ENCODE measurements around the gene DPCD. TPM values are rescaled to one million over a fixed set of nuclear protein-coding genes. Genes with fewer than 3 reads are reported as not detected.
"Not testable (repeated sequence)": the region's sequence is repeated elsewhere in the genome, so short reads cannot be mapped to it uniquely, and the experiment has no call there.

Gene DPCD
- total RNA-seq, 4 donors from 2014 or later, result 13.8 to 24.2 (median 18.1) TPM

DNA sequence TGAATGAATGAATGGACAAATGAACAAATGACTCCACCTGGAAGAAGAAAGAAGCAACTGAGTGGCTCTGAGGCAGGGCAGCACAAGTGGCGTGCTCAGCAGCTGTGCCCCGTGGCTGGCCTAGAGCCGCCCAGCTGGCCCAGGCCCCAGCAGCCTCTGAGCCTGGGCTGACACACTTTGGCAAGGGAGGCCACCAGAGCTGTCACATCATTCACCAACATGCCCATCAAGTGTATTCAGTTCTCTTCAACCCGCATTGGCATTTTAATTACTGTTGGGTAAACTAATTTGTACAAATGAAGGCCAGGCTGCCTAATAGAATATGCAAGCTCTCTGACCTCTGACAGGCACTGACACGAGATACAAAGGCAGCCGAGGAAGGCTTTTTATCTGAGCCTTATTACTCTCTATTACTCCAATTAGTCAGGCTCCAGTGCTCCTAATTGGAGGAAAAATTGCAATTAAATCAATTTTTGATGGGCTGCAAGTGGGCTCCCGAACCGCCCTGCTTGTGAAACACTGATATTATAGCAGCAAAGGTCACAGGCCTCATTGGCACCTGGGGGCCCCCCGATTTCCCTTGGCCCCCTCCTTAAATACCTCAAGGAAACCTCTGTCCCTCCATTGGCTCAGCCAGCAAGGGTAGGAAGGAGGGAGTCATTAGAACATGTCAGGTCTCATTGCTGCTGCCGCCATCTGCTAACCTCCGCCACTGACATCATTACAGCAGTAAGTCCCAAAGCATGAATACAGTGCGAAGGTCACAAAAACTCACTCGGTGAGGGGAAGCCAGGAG, 41.9 kb downstream of the DPCD start:
- no peaks in the 10 kb centered on the region for H3K9me3 ChIP-seq
- TF ChIP-seq EP300 (IDR thresholded peaks at IDR 0.05) (no peak), CTCF (IDR thresholded peaks at IDR 0.05) (no peak), POLR2A (IDR thresholded peaks at IDR 0.05; ENCODE audit: low read depth) (no peak), POLR2AphosphoS5 (IDR thresholded peaks at IDR 0.05) (no peak)
- H3K27ac ChIP-seq (replicated peaks in 1 of 4), result no peak overlapping the region
- no peak overlapping the region for H3K4me3 ChIP-seq
- intact Hi-C loops (cut with DNase I), result no loop called here
- peaks cover 0 to 57% (median 10%) of the 10 kb centered on the region in 4 donors for H3K36me3 ChIP-seq
- peaks cover 0 to 8% (median 4%) of the 10 kb centered on the region in 4 donors for H3K4me1 ChIP-seq
- DNase-seq (ENCODE audit: extremely low spot score), result no peak
- WGBS, result 93% methylated on average over 13 of the region's 13 CpGs
- no peaks in the 10 kb centered on the region for H3K27me3 ChIP-seq

DNA sequence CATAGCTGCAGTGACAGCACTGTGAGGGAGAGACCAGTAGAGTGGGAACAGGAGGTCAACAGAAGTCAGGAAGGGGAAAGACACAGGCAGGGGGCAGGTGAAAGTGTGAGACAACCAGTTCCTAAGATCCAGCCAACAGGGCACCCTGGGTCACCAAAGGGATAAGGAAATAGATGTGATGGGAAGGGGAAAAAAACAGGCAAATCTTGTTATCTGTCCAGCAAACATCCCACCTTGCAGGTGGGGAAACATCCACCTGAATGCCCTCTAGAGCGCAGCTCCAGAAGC, 42.5 kb downstream of the DPCD start:
- TF ChIP-seq POLR2AphosphoS5 (IDR thresholded peaks at IDR 0.05), result no peak
- TF ChIP-seq EP300 (IDR thresholded peaks at IDR 0.05), result no peak
- no peak for TF ChIP-seq POLR2A (IDR thresholded peaks at IDR 0.05; ENCODE audit: low read depth)
- no peak for TF ChIP-seq CTCF (IDR thresholded peaks at IDR 0.05)
- no peak overlapping the region for H3K4me3 ChIP-seq
- WGBS, result 100% methylated on average over 1 of the region's 1 CpG
- DNase-seq (ENCODE audit: extremely low spot score), result no peak
- H3K27me3 ChIP-seq, result no peaks in the 10 kb centered on the region
- H3K9me3 ChIP-seq, result no peaks in the 10 kb centered on the region
- H3K4me1 ChIP-seq, result peaks cover 0 to 8% (median 3%) of the 10 kb centered on the region in 4 donors
- H3K36me3 ChIP-seq, result peaks cover 0 to 55% (median 11%) of the 10 kb centered on the region in 4 donors
- H3K27ac ChIP-seq (replicated peaks in 1 of 4), result no peak overlapping the region
- intact Hi-C loops (cut with DNase I), result no loop called here

DNA sequence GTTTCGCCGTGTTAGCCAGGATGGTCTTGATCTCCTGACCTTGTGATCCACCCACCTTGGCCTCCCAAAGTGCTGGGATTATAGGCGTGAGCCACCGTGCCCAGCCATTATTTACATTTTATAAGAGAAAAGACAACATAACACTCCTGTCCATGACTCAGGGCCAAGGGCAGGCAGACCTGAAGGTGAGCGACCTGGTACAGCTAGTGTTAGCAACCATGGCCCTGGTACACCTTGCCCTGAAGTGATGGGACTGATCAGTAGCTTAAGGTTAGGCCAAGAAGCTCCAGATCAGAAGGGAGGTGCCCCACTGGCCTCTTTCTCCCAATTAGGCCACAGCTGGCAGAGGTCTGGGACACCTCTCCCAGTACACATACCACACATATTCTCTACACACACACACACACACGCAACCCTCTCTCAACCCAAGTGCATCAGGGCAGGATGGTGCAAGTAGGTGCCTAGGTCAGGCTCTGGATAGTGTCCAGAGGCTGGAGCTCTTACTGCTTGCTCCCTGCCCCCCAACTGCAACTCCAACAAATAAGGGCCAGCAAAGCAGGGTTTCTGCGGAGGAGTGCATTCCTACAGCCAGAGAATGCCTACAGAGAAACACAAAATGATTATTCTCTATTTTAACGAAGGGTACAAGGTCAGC, 43.8 kb downstream of the DPCD start:
- Histone ChIP-seq H3K27ac (replicated peaks in 1 of 4) (no peak overlapping the region), H3K4me1 (peaks cover 0 to 8% (median 2%) of the 10 kb centered on the region in 4 donors), H3K9me3 (no peaks in the 10 kb centered on the region), H3K36me3 (peaks cover 0 to 52% (median 11%) of the 10 kb centered on the region in 4 donors), H3K27me3 (no peaks in the 10 kb centered on the region), H3K4me3 (no peak overlapping the region)
- WGBS, result 75% methylated on average over 8 of the region's 8 CpGs
- intact Hi-C loops (cut with DNase I), result no loop called here
- TF ChIP-seq EP300 (IDR thresholded peaks at IDR 0.05) (no peak), CTCF (IDR thresholded peaks at IDR 0.05) (no peak), POLR2A (IDR thresholded peaks at IDR 0.05; ENCODE audit: low read depth) (no peak)
- DNase-seq (ENCODE audit: extremely low spot score), result no peak

- H3K27me3 ChIP-seq; H3K27ac ChIP-seq (replicated peaks in 1 of 4); intact Hi-C loops (cut with DNase I); H3K9me3 ChIP-seq; DNase-seq (ENCODE audit: extremely low spot score); H3K4me1 ChIP-seq; H3K4me3 ChIP-seq: not testable (repeated sequence)
- WGBS, result 90% methylated on average over 4 of the region's 4 CpGs
- peaks cover 0 to 46% (median 18%) of the 10 kb centered on the region in 4 donors for H3K36me3 ChIP-seq
Measured at GRCh38 chr10:101633510-101633909, 45.4 kb downstream of the DPCD start.

DNA sequence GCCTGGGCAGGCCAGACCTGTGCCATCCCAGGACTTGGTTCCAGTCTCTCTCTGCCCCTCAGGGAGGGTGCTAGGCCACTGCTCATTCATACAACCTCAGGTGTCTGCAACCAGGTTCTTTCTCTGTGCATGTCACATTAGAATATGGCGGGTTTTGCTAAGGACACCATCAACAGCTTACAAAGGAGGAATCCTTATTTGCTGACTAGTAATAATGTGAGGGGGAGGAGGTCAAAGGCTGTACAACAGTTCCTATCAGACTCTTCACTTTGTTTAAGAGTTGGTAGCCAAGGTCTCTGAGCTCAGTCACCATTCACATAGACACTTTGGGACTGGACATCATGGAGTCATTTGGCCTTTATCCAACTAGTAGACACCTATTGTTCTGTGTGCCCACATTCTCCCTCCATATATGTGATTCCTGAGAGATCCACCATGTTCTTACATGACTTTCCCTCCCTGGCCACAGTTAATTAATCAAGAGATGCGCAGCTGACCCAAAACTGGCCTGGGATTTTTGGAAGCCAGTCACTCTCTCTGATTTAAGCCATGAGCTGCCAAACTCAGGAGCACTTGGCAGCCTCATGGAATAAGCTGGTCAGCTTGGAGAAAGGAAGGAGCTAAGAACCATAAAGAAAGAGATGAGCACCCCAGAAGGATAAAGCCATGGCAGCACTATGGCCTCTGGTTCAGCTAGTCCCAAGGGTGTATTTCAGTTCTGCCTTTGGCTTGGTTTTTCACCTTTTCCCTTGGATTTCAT, 51.2 kb downstream of the DPCD start:
- no peak for TF ChIP-seq CTCF (IDR thresholded peaks at IDR 0.05)
- no peak for TF ChIP-seq POLR2A (IDR thresholded peaks at IDR 0.05; ENCODE audit: low read depth)
- no peak for TF ChIP-seq POLR2AphosphoS5 (IDR thresholded peaks at IDR 0.05)
- TF ChIP-seq EP300 (IDR thresholded peaks at IDR 0.05), result no peak
- intact Hi-C loops (cut with DNase I), result no loop called here

More for the DNA sequence above, 51.2 kb downstream of the DPCD start:
- no peak for DNase-seq (ENCODE audit: extremely low spot score)
- Histone ChIP-seq H3K27ac (replicated peaks in 1 of 4) (no peak overlapping the region), H3K4me1 (no peaks in the 10 kb centered on the region), H3K27me3 (no peaks in the 10 kb centered on the region), H3K9me3 (no peaks in the 10 kb centered on the region), H3K4me3 (no peak overlapping the region), H3K36me3 (peaks cover 0 to 50% (median 22%) of the 10 kb centered on the region in 4 donors)
- WGBS, result 91% methylated on average over 2 of the region's 2 CpGs
